Measurements from ENCODE around the gene ITPR1.

ITPR1 gene

DNA sequence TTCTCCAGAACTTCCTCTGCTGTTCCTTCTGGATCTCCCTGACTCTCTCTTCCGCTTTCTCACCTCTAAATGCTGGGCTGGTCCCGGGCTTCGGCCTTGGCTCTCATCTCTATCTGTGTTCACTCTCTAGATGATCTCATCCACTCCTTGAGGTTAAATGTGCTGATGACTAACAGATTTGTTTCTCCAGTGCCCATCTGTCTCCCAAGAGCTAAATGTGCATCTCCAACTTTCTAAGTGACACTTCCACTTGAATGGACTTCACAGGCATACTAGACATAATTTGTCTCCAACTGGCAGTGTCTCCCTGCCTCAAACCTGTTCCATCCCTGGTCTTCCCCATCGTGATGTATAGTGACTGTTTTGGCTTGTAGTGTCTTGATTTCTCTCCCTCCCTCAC lies 95.3 kb downstream of the ITPR1 start (continued):
- TF ChIP-seq FEZF1 (tag by site-specific recombination; IDR thresholded peaks at IDR 0.05) (peak; percentile 43; the same call in 1 of the 2 replicates), ZNF530 (tag by site-specific recombination; IDR thresholded peaks at IDR 0.05; ENCODE audit: low read depth) (no peak), IKZF3 (tag by site-specific recombination; IDR thresholded peaks at IDR 0.05) (0 out of 2 replicates have a peak, but pooled peaks have one; percentile 18), ZNF585B (tag by site-specific recombination; IDR thresholded peaks at IDR 0.05) (no peak), ZBTB21 (tag by site-specific recombination; IDR thresholded peaks at IDR 0.05) (no peak), BCL11A (tag by site-specific recombination; IDR thresholded peaks at IDR 0.05; ENCODE audit: low read depth) (no peak), ZNF624 (tag by site-specific recombination; IDR thresholded peaks at IDR 0.05) (no peak), BCL11B (tag by site-specific recombination; IDR thresholded peaks at IDR 0.05; ENCODE audit: low read depth) (no peak), YY2 (tag by site-specific recombination; IDR thresholded peaks at IDR 0.05) (no peak), ZBTB17 (tag by site-specific recombination; IDR thresholded peaks at IDR 0.05) (peak; percentile 88), ZNF274 (IDR thresholded peaks at IDR 0.05; ENCODE audit: low read length) (no peak), ZNF274 (tag by site-specific recombination; IDR thresholded peaks at IDR 0.05; ENCODE audit: borderline replicate concordance) (no peak), ZNF155 (tag by site-specific recombination; IDR thresholded peaks at IDR 0.05) (no peak), ZNF571 (tag by site-specific recombination; IDR thresholded peaks at IDR 0.05) (no peak), ZNF366 (tag by site-specific recombination; conservative IDR thresholded peaks at IDR 0.05) (peak; percentile 84), ZNF302 (tag by site-specific recombination; IDR thresholded peaks at IDR 0.05; ENCODE audit: low read depth) (no peak), ZNF175 (tag by site-specific recombination; IDR thresholded peaks at IDR 0.05) (no peak), PRDM1 (tag by site-specific recombination; IDR thresholded peaks at IDR 0.05) (peak; percentile 95), ZNF10 (tag by site-specific recombination; IDR thresholded peaks at IDR 0.05) (no peak), ZFP3 (tag by site-specific recombination; IDR thresholded peaks at IDR 0.05; ENCODE audit: low read depth) (no peak), ZNF785 (tag by site-specific recombination; IDR thresholded peaks at IDR 0.05) (no peak), ZNF600 (tag by site-specific recombination; IDR thresholded peaks at IDR 0.05) (peak; percentile 72; the same call in 1 of the 2 replicates)
- TF ChIP-seq, protein P1, sequence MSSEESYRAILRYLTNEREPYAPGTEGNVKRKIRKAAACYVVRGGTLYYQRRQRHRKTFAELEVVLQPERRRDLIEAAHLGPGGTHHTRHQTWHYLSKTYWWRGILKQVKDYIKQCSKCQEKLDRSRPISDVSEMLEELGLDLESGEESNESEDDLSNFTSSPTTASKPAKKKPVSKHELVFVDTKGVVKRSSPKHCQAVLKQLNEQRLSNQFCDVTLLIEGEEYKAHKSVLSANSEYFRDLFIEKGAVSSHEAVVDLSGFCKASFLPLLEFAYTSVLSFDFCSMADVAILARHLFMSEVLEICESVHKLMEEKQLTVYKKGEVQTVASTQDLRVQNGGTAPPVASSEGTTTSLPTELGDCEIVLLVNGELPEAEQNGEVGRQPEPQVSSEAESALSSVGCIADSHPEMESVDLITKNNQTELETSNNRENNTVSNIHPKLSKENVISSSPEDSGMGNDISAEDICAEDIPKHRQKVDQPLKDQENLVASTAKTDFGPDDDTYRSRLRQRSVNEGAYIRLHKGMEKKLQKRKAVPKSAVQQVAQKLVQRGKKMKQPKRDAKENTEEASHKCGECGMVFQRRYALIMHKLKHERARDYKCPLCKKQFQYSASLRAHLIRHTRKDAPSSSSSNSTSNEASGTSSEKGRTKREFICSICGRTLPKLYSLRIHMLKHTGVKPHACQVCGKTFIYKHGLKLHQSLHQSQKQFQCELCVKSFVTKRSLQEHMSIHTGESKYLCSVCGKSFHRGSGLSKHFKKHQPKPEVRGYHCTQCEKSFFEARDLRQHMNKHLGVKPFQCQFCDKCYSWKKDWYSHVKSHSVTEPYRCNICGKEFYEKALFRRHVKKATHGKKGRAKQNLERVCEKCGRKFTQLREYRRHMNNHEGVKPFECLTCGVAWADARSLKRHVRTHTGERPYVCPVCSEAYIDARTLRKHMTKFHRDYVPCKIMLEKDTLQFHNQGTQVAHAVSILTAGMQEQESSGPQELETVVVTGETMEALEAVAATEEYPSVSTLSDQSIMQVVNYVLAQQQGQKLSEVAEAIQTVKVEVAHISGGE (tag by site-specific recombination; conservative IDR thresholded peaks at IDR 0.05; ENCODE audit: low read depth), result no peak
- TF ChIP-seq, protein P2, sequence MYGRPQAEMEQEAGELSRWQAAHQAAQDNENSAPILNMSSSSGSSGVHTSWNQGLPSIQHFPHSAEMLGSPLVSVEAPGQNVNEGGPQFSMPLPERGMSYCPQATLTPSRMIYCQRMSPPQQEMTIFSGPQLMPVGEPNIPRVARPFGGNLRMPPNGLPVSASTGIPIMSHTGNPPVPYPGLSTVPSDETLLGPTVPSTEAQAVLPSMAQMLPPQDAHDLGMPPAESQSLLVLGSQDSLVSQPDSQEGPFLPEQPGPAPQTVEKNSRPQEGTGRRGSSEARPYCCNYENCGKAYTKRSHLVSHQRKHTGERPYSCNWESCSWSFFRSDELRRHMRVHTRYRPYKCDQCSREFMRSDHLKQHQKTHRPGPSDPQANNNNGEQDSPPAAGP (tag by site-specific recombination; IDR thresholded peaks at IDR 0.05), result no peak
- TF ChIP-seq, protein P3, sequence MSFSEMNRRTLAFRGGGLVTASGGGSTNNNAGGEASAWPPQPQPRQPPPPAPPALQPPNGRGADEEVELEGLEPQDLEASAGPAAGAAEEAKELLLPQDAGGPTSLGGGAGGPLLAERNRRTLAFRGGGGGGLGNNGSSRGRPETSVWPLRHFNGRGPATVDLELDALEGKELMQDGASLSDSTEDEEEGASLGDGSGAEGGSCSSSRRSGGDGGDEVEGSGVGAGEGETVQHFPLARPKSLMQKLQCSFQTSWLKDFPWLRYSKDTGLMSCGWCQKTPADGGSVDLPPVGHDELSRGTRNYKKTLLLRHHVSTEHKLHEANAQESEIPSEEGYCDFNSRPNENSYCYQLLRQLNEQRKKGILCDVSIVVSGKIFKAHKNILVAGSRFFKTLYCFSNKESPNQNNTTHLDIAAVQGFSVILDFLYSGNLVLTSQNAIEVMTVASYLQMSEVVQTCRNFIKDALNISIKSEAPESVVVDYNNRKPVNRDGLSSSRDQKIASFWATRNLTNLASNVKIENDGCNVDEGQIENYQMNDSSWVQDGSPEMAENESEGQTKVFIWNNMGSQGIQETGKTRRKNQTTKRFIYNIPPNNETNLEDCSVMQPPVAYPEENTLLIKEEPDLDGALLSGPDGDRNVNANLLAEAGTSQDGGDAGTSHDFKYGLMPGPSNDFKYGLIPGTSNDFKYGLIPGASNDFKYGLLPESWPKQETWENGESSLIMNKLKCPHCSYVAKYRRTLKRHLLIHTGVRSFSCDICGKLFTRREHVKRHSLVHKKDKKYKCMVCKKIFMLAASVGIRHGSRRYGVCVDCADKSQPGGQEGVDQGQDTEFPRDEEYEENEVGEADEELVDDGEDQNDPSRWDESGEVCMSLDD (tag by site-specific recombination; IDR thresholded peaks at IDR 0.05), result no peak
- TF ChIP-seq, protein P4, sequence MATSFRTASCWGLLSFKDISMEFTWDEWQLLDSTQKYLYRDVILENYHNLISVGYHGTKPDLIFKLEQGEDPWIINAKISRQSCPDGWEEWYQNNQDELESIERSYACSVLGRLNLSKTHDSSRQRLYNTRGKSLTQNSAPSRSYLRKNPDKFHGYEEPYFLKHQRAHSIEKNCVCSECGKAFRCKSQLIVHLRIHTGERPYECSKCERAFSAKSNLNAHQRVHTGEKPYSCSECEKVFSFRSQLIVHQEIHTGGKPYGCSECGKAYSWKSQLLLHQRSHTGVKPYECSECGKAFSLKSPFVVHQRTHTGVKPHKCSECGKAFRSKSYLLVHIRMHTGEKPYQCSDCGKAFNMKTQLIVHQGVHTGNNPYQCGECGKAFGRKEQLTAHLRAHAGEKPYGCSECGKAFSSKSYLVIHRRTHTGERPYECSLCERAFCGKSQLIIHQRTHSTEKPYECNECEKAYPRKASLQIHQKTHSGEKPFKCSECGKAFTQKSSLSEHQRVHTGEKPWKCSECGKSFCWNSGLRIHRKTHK (tag by site-specific recombination; IDR thresholded peaks at IDR 0.05), result no peak
- TF ChIP-seq, protein P5, sequence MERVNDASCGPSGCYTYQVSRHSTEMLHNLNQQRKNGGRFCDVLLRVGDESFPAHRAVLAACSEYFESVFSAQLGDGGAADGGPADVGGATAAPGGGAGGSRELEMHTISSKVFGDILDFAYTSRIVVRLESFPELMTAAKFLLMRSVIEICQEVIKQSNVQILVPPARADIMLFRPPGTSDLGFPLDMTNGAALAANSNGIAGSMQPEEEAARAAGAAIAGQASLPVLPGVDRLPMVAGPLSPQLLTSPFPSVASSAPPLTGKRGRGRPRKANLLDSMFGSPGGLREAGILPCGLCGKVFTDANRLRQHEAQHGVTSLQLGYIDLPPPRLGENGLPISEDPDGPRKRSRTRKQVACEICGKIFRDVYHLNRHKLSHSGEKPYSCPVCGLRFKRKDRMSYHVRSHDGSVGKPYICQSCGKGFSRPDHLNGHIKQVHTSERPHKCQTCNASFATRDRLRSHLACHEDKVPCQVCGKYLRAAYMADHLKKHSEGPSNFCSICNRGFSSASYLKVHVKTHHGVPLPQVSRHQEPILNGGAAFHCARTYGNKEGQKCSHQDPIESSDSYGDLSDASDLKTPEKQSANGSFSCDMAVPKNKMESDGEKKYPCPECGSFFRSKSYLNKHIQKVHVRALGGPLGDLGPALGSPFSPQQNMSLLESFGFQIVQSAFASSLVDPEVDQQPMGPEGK (tag by site-specific recombination; IDR thresholded peaks at IDR 0.05), result no peak
- TF ChIP-seq, protein P6, sequence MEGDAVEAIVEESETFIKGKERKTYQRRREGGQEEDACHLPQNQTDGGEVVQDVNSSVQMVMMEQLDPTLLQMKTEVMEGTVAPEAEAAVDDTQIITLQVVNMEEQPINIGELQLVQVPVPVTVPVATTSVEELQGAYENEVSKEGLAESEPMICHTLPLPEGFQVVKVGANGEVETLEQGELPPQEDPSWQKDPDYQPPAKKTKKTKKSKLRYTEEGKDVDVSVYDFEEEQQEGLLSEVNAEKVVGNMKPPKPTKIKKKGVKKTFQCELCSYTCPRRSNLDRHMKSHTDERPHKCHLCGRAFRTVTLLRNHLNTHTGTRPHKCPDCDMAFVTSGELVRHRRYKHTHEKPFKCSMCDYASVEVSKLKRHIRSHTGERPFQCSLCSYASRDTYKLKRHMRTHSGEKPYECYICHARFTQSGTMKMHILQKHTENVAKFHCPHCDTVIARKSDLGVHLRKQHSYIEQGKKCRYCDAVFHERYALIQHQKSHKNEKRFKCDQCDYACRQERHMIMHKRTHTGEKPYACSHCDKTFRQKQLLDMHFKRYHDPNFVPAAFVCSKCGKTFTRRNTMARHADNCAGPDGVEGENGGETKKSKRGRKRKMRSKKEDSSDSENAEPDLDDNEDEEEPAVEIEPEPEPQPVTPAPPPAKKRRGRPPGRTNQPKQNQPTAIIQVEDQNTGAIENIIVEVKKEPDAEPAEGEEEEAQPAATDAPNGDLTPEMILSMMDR (tag by site-specific recombination; IDR thresholded peaks at IDR 0.05), result no peak

Measured in HEK293 (cell line).